Upper lobe of left lung (tissue), 4 donors: ENCODE data around the gene CAMK1D.

ENCODE experiments used
- CTCF ChIP-seq, 6 experiments: fragments of 450-650 bp in 4 of 6; fragments of 200-600 bp in 2 of 6; sonication (generic) in 2 of 6; IDR thresholded peaks; one replicate each; pipeline ENCODE4 v1.5.1; 2016 to 2019; ENCODE audit warnings: antibody characterized with exemption in 6 of 6
- EP300 ChIP-seq, 4 donors: sonication (generic); formaldehyde crosslinking; IDR thresholded peaks; one replicate each; pipeline ENCODE4 v1.5.1; 2017; ENCODE audit warnings: antibody characterized with exemption in 4 of 4, control low read depth in 2 of 4
- POLR2A ChIP-seq, 4 donors: fragments of 450-650 bp; IDR thresholded peaks; one replicate each; pipeline ENCODE4 v1.5.1; 2016 to 2017; ENCODE audit warnings: antibody characterized with exemption in 4 of 4, mild to moderate bottlenecking in 2 of 4
- POLR2AphosphoS5 ChIP-seq, 2 donors: sonication (generic); formaldehyde crosslinking; IDR thresholded peaks; one replicate each; pipeline ENCODE4 v1.5.1; 2017; ENCODE audit warnings: antibody characterized with exemption in 2 of 2

GRCh38 chr10:12600652-12601051, 251.3 kb downstream of the CAMK1D start:
- TF ChIP-seq CTCF (IDR thresholded peaks at IDR 0.05) (no peak), POLR2A (IDR thresholded peaks at IDR 0.05) (no peak), EP300 (IDR thresholded peaks at IDR 0.05) (no peak), POLR2AphosphoS5 (IDR thresholded peaks at IDR 0.05) (no peak)
